Stimulated activated CD4-positive, alpha-beta T cell treated with anti-CD3 and anti-CD28 coated beads, Interleukin-1b, Interleukin-23, amount 100 ng/mL, for 4 hours (primary cell): Measurements from ENCODE around the gene VPS54.
"Not testable (repeated sequence)": the region's sequence is repeated elsewhere in the genome, so short reads cannot be mapped to it uniquely, and the experiment has no call there.

ENCODE experiments used
- DNase-seq, 2 donors: peaks; one replicate each; pipeline ENCODE4 v3.0.0-alpha.2; 2020; ENCODE audit warnings: low read depth in 2 of 2

VPS54 gene

DNA sequence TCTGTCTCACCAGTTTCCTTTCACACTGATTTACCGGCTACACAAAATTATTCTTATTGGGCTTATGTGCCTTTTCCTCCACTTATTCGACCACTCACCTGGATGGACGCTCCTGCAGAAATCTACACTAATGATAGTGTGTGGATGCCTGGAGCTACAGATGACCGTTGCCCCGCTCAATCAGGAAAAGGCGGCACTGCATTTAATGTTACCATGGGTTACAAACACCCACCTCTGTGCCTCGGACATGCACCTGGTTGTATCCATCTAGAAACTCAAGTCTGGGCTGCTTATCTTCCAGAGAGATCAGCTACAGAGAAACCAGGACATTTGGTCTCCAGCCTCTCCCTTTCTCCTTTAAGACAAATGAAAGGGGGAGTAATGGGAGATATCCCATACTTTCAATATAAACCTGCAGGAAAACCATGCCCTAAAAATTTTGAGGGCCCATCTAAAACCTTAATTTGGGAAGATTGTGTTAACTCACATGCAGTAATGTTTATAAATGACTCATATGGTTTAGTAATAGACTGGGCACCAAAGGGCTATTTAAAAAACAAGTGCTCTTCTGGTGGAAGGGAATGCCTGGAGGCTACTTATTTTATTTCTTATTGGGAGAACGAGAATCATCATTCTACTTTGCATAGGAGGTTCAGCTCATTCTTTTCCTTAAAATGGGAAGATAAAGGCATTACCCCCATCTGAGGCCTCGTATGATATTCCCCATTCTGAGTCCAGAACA lies 24.7 kb downstream of the VPS54 start:
- not testable (repeated sequence) for DNase-seq

DNA sequence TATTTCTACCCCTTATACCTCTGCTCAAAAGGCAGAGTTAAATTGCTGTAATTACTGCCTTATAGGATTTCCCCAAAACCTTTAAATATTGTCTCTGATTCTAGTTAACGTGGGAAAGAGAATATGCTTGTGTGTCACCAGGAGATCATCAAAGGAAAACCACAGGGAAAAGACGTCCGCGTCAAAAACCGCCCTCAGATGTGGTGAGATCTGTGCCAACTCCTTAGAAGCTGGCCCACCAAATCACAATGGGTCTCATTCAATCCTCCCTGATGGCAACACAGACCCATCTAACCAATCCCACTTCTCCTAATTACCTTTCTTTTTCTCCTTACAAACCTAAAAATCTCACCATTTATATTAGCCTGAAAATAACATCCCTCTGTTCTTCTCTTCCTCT lies 25.4 kb downstream of the VPS54 start:
- DNase-seq = no peak

DNA sequence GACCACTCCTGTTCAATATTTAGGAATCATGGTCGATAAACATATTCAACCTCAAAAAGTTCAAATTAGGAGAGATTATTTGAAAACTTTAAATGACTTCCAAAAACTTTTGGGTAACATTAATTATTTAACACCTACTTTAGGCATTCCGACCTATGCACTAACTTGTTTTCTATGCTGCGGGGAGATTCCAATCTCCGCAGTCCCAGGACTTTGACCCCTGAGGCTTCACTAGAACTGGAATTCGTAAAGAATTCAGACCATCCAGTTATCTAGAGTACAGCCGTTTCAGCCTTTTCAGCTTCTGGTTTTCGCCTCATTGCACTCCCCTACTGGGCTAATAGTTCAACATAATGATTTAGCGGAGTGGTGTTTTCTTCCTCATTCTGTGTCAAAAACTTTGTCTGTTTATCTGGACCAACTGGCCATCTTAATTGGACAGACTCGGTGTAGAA lies 26.1 kb downstream of the VPS54 start:
- not testable (repeated sequence) for DNase-seq

DNA sequence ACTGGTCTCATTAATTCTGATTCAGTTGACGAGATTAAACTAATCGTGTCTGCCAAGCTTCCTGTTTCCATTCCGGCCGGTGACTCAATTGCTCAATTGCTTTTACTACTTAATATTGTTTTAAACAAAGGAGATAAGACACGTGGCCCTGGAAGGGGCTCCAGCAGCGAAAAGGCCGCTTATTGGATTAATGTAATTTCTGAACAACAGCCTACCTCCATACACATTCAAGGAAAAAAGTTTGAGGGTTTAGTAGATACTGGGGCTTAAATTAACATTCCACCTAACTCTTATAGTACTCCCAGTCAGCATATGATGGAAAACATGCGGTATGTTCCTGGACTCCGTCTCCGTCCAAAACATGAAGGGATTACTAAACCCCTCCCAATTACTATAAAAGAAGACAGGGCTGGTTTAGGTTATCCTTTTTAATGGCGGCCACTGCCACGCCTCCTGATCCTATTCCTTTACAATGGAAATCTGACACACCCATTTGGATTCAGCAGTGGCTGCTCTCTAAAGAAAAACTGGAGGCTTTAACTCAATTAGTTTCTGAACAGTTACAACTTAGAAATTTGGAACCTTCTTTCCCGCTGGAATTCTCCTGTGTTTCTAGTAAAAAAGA lies 27.1 kb downstream of the VPS54 start:
- no peak for DNase-seq

DNA sequence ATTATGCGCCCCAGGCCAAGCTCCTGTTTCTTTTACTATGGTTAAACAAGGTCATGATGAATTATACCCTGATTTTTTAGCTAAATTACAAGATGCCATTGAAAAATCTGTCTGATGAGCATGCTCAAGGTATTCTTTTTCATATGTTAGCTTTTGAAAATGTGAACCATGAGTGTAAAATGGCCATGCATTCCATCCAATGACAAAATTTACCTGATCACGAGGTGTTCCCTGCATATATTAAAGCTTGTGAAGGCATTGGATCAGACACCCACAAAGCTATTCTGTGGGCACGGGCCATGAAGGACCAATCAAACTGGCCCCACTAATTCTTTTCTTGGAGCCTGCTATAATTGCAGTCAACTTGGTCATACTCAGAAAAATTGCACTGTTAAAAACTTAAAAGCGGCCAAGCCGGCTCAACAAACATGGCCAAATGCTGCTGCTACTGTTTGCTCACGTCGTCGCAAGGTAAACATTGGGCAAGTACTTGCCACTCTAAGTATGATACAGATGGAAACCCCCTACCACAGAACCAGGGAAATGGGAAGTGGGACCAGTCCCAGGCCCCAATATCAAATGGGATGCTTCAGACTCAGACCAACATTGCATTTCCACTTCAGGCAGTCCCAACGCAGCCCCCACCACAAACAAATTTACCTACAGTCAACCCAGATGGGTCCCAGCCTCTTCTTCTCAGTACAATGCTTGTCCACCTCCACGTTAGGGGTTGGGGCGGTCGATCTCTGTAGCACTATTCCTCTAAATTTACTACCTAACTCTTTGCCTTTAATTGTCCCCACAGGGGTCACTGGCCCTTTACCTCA lies 27.8 kb downstream of the VPS54 start:
- not testable (repeated sequence) for DNase-seq

DNA sequence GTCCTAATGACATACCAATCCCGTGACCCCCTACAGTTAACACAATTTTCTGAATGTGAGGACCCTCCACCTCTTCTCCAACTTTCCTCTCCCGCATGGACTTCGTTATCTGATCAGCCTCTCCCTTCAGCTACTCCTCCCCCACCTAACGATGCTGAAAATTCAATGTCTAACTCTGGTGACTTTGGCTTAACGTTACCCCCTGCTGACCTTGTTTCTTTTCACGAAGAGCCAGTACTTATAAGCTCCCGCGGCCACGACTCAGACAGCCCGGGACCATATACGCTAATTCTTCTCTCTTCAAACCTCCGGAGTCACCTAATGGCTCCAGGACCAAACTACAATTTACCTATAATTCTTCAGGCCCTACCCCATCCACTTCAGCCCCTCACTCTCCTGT lies 29.2 kb downstream of the VPS54 start:
- DNase-seq = no peak

DNA sequence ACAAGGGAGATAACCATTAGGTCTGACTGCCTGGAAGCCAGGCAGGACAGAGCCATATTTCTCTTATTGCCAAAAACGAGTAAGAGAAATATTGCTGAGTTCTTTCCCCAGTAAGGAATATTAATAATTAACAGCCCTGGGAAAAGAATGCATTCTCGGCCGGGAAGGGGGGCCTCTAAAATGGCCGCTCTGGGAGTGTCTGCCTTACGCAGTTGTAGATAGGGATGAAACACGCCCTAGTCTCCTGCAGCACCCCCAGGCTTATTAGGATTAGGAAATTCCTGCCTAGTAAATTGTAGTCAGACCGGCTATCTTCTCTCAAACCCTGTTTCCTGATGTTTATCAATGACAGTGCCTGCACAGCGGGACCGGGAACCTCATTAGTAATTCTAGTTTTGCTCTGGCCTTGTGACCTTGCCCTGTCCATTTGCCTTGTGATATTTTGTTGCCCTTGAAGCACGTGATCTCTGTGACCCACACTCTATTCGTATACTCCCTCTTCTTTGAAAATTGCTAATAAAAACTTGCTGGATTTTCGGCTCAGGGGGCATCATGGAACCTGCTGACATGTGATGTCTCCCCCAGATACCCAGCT lies 30.3 kb downstream of the VPS54 start:
- not testable (repeated sequence) for DNase-seq

DNA sequence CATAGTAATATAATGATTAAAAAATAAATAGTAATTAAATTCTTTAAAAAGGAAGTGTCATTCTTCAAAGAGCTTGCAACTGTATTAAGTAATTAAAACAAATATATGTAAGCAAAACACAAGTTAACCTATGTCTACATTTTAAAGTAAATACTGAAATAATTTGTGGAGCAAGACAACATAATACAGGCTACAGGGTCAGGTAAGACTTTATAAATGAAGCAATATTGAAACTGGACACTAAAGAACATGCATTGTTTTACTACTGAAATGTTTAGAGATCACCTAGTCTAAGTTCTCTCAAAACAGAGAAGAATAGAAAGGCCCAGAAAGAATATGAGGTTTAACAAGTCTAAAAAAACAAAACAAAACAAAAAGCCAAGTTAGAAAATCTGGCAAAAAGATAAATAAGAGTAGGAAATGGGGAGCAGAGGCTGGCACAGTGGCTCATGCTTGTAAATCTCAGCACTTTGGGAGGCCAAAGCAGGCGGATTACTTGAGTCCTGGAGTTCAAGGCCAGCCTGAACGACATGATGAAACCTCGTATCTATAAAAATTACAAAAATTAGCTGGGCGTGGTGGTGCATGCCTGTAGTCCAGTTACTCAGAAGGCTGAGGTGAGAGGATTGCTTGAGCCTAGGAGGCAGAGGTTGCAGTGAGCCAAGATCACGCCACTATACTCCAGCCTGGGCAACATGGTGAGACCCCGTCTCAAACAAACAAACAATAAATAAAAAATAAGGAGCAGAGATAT lies 34.4 kb downstream of the VPS54 start:
- no peak for DNase-seq

DNA sequence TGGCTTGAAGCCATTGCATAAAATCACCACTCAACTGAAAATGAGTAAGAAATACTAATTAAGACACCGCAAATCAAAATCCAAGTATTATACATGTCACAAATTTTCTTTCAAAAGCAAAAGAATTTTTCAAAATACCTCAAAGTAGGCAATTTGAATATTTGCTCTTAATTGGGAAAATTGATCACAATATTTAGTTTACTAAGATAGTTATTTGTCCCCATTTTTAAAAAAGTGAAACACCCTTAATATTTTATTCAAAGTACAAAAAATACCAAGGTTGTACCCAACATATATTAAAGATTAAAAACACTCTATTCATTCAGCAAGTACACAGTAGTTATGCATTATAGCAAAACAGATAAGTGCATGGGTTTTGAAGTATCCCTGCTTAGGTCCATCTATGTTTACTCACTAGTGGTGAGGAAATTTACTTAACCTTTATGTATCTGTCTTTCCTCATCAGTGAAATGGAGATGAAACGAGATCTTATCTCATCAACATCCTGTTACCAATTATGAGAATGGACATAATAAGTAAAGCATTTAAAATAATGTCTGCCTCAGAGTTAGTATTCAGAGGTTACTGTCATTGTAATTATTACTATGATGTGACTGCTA lies 35.1 kb downstream of the VPS54 start:
- no peak for DNase-seq

DNA sequence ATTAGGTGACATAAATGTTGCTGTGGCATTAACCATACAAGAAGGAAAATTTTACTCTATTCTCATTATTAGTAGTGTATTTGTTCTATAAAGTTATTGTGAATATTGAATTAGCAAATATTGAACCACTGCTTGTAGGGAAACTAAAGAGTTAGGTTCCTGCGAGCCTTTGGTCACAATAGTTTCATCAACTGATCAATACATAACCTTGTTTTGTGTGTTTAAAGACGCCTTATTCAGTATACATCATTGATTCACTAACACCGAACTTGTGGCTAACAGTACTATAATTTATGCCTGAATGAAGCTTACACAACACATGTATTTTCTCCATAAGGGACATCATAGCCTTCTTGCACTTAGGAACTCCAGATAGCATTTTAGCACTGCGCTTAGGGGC lies 36.9 kb downstream of the VPS54 start:
- no peak for DNase-seq

DNA sequence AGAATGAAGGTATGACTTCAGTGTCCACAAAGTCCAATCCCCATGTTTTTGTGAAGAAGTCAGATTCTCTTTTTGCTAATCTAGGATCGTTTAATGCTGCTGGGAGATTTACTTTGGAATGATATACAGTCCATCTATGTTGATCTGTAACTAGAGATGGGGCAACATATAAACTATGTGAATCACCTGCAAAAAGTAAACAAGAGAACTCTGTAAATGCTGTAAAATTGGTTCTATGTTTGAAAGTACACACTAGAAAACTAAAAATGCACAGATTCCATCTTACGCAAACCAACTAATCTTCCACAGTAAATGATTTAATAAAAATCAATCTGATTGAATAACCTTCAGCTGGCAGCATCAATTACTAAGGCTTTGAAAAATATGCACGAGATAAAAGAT lies 37.5 kb downstream of the VPS54 start:
- no peak for DNase-seq

DNA sequence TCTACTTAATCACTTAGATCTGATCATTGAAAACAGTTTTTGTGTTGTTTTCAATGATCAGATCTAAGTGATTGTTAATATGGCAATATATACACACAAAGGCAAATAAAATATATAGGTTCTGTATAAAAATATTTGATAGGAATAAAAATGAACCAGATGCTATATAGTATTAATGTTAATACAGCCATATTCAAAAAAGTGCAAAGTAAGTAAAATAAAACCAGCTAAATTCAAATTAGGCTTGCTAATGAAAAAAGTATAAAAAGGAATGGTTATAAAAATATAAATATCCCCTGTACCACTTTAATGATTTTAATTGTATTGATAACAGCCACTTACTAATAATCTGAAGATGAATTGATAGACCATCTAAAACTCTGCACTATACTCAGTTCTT lies 38.4 kb downstream of the VPS54 start:
- no peak for DNase-seq

DNA sequence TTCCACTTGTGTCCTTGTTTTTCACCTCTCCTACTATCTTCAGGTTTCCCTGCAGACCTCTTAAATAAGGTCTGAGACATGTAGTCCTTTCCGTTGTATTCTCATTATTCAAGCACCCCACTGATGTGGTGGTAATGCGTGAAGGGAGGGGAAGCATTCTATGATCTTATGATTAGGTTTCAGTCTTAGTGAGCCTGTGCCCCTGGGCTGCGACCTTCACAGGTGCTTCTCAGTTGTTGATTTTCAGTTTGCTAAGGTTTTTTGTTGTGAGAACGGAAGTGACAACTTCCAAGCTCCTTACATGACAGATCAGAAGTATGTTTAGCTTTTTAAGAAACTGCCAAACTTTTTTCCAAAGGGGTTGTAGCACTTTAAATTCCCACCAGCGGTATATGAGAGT lies 41.3 kb downstream of the VPS54 start:
- DNase-seq = no peak

DNA sequence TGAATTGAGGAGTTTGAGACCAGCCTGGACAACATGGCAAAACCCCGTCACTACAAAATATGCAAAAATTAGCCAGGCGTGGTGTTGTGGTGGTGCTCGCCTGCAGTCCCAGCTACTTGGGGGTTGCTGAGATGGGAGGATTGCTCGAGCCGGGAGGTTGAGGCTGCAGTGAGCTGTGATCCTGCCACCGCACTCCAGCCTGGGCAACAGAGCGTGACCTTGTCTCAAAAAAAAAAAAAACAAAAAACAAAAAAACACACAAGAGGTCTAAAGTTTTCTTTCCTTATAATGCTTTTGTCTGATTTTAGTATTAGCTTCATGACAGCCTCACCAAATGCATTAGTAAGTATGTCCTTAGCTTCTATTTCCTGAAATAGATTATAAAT lies 43.1 kb downstream of the VPS54 start:
- DNase-seq = no peak

DNA sequence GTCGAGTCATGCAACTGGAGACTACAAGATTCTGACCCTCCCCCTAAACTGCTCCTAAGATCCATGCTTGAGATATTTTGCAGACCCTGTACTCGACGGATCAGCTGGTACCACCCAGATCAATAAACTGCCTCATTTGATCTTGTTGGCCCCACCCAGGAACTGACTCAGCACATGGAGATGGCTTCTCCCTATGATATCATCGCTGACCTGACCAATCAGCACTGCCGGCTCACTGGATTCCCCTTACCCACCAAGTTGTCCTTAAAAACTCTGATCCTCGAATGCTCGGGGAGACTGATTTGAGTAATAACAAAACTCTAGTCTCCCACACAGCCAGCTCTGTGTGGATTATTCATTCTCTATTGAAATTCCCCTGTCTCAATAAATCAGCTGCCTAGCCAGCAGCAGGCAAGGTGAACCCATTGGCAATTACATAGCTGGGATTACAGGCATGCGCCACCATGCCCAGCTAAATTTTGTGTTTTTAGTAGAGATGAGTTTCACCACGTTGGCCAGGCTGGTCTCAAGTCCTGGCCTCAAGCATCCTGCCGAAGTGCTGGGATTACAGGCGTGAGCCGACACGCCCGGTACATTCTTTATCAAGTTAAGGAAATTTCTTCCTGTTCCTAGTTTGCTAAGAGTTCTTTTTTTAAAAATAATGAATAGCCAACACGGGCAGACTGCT lies 43.6 kb downstream of the VPS54 start:
- no peak for DNase-seq

DNA sequence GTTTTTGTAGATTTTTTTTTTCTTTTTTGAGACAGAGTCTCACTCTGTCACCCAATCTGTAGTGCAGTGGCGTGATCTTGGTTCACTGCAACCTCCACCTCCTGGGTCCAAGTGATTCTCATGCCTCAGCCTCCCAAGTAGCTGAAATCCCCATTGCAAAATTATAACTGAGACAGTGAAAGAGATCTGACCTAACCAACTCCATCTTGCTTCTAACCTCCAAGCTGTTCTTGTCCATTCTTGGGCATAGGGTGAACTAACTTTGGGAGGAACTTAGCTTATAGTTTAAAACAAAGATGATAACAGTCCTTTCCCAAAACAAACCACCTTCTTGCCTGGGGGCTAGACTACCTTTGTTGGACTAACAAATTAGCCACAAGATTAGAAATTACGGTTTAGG lies 44.2 kb downstream of the VPS54 start:
- not testable (repeated sequence) for DNase-seq

DNA sequence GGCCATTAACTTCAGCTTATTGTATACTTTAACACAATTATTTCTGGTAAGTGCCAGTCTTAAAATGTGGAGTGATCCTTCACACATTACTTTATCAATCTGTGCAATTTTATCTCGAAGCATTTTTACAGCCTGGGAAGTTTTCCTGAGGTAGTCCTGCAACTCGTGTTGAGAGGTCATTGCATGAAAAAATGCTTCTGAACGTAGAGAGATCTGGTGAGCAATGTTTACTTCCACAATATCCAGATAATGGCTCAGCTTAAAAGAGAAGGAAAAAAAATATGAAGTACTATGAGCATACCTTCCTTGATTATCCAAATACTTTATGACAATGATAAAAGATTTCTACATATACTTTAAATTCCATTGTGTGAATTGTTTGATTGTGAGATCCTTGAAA lies 57.0 kb downstream of the VPS54 start:
- no peak for DNase-seq

DNA sequence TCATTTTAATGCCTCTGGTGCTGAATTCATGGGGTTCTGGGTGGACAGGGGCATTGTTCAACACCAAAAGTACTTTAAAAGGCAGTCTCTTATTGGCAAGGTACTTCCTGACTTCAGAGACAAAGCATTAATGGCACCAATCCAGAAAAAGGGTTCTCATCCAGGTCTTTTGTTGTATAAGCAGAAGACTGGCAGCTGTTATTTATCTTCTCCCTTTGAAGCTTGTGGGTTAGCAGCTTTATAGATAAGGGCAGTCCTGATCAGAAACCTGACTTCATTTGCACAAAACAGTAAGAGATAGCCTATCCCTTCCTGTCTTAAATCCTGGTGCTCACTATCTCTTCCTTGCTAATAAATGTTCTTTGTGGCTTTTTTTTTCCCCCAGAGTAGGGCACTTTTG lies 68.8 kb downstream of the VPS54 start:
- no peak for DNase-seq

DNA sequence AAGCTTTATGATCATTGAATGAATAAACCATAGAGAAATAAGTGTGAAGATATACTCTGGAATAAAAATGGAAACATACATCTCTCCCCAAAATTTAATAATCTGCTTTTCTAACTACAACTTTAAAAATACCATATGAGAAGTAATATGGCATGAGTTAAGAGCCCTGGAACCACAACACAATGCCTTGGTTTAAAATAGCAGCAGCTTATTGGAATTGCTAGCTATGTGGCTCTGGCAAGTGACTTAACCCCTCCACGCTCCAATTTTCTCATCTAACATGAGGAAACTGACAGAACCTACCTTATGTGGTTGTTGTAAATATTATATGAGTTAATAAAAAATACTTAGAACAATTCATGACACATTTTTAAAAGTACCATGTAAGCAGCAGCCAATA lies 76.4 kb downstream of the VPS54 start:
- DNase-seq = no peak

DNA sequence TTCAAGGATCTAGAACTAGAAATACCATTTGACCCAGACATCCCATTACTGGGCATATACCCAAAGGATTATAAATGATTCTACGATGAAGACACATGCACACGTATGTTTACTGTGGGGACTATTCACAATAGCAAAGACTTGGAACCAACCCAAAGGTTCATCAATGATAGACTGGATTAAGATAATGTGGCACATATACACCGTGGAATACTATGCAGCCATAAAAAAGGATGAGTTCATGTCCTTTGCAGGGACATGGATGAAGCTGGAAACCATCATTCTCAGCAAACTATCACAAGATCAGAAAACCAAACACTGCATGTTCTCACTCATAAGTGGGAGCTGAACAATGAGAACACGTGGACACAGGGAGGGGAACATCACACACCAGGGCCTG lies 87.1 kb downstream of the VPS54 start:
- DNase-seq = not testable (repeated sequence)

DNA sequence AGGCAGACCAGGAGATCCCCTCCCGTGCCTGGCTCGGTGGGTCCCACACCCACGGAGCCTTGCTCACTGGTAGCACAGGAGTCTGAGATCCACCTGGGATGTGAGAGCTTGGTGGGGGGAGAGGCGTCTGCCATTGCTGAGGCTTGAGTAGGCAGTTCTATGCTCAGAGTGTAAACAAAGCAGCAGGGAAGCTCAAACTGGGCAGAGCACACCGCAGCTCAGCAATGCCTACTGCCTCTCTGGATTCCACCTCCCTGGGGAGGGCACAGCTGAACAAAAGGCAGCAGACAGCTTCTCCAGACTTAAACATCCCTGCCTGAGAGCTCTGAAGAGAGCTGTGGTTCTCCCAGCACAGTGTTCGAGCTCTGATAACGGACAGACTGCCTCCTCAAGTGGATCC lies 92.4 kb downstream of the VPS54 start:
- DNase-seq = no peak
